NK-92 (cell line): ENCODE data around the gene MMP20.
"Not testable (repeated sequence)": the region's sequence is repeated elsewhere in the genome, so short reads cannot be mapped to it uniquely, and the experiment has no call there.

ENCODE experiments used
- DNase-seq: peaks from one replicate; lab custom pipeline; 2025; ENCODE audit not compliant: unreplicated experiment; lab: John Stamatoyannopoulos, UW

Gene MMP20

GRCh38 chr11:102625177-102625576 is at the start of gene MMP20:
TSS of gene MMP20 (minus strand) at chr11:102625332. CDS start at chr11:102625319, 13 bp downstream.
- DNase-seq = no peak

- no peak for DNase-seq
These were observed 44.5 kb upstream of the MMP20 start for GRCh38 chr11:102669664-102670063.

- no peak for DNase-seq
These were observed 41.3 kb upstream of the MMP20 start for GRCh38 chr11:102666331-102666957.

GRCh38 chr11:102664001-102664752 is 39.0 kb upstream of the MMP20 start:
- DNase-seq = no peak

- no peak for DNase-seq
These were observed 37.5 kb upstream of the MMP20 start for GRCh38 chr11:102662607-102663006.

GRCh38 chr11:102661040-102661439 is 35.9 kb upstream of the MMP20 start:
- DNase-seq = no peak

- no peak for DNase-seq
These were observed 31.4 kb upstream of the MMP20 start for GRCh38 chr11:102656528-102656927.

- DNase-seq = no peak
These were observed 30.4 kb upstream of the MMP20 start for GRCh38 chr11:102655547-102655946.

GRCh38 chr11:102654761-102655160 is 29.6 kb upstream of the MMP20 start:
- DNase-seq = no peak

- DNase-seq = no peak
These were observed 28.7 kb upstream of the MMP20 start for GRCh38 chr11:102653744-102654291.

GRCh38 chr11:102647430-102647829 is 22.3 kb upstream of the MMP20 start:
- DNase-seq = no peak

- DNase-seq = no peak
These were observed 18.8 kb upstream of the MMP20 start for GRCh38 chr11:102643941-102644340.

GRCh38 chr11:102640946-102641345 is 15.8 kb upstream of the MMP20 start:
- DNase-seq = no peak

GRCh38 chr11:102639656-102640055 is 14.5 kb upstream of the MMP20 start:
- no peak for DNase-seq

- DNase-seq = no peak
These were observed 12.6 kb upstream of the MMP20 start for GRCh38 chr11:102637731-102638130.

- no peak for DNase-seq
These were observed 8.4 kb upstream of the MMP20 start for GRCh38 chr11:102633385-102634026.

GRCh38 chr11:102632026-102632425 is 6.9 kb upstream of the MMP20 start:
- no peak for DNase-seq

GRCh38 chr11:102630598-102631448 is 5.7 kb upstream of the MMP20 start:
- no peak for DNase-seq

- DNase-seq = not testable (repeated sequence)
These were observed 4.8 kb upstream of the MMP20 start for GRCh38 chr11:102629908-102630307.

- no peak for DNase-seq
These were observed 1.5 kb upstream of the MMP20 start for GRCh38 chr11:102626676-102627075.

- DNase-seq = no peak
These were observed 1.1 kb downstream of the MMP20 start for GRCh38 chr11:102623998-102624397.
